NCI-H446 (cell line): ENCODE data around the gene ARHGAP24.
"Not testable (repeated sequence)": the region's sequence is repeated elsewhere in the genome, so short reads cannot be mapped to it uniquely, and the experiment has no call there.

Source experiments
- DNase-seq, 2 experiments: peaks; one replicate each; lab custom pipeline; 2025; lab: John Stamatoyannopoulos, UW

The ARHGAP24 gene

DNA sequence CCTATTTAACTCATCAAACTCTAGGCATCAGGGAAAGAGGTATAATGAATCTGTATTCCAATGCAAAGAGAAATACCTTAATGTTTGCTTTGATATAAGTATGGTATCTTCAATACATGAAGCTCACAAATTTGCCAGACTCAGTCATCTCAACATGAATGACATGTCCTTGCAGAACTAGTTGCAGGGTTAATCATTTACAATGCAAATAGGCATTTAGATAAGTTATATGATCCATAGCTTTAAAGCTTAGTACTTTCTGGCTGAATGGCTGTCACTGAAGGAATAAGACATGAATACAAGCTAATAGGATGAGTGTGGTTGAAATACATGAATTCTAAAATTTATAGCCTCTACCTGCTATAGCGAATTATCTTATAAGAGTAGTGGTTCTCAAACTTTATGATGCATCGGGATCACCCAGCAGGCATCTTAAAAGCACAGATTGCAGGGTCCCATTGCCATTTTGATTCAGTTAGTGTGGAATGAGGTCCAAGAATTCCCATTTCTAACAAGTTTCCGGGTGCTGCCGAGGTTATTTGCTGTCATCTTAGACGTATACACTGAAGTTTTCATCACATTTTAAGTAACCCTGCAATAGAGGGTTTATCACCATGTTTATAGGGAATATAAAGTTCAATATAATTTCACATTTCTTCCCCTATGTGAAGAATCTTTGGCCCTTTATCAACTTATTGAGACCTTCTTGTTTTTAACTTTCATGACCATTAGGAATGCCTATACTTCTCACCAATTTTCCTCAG lies 439.2 kb downstream of the ARHGAP24 start:
- no peak for DNase-seq

GRCh38 chr4:85915570-85915969 lies 440.6 kb downstream of the ARHGAP24 start:
- DNase-seq: not testable (repeated sequence)

- no peak for DNase-seq
Observed at GRCh38 chr4:85919200-85919887, 444.4 kb downstream of the ARHGAP24 start.

- no peak for DNase-seq
Observed at GRCh38 chr4:85925071-85925470, 450.1 kb downstream of the ARHGAP24 start.

GRCh38 chr4:85928775-85929591 lies 454.0 kb downstream of the ARHGAP24 start:
- DNase-seq: no peak

GRCh38 chr4:85929961-85930665 lies 455.2 kb downstream of the ARHGAP24 start:
- DNase-seq: no peak

DNA sequence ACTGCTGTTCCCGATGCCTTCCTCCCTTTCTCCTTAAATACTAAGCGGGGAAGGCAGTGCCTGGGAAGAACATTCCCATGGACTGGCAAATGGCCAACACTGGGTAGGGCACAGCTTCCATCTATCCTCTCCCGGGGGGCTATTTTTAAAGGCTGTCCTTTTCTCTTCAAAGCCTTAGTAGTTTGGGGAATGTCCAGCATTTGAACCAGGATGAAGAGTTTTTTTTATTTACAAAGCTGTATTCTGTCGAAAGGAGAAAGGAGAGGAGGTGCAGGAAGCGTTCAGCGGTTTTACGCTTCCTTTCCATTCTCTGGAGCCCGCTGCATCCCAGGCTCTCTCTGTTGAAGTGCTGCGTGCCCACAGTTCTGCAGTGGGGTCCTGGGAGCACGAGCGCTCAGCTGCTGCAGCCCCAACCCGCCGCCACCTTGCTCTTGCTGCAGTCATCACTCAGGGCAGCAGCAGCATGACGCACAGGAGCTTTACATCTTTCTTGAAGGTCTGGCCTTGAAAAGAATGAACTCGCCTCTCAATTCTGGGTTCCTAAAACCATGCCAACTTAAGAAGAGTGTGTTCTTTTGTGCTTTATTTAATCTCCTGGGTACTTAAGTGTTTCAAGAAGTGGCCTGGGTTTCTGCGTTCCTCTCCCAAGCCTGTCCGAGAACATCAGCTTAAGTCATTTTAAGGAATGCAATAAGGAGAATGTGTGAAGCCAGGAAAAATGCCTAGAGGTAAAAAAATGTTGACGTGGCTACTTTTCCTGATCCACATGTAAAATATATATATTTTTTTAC lies 457.7 kb downstream of the ARHGAP24 start:
- no peak for DNase-seq

GRCh38 chr4:85933291-85933640 lies 458.3 kb downstream of the ARHGAP24 start:
- DNase-seq: no peak

DNA sequence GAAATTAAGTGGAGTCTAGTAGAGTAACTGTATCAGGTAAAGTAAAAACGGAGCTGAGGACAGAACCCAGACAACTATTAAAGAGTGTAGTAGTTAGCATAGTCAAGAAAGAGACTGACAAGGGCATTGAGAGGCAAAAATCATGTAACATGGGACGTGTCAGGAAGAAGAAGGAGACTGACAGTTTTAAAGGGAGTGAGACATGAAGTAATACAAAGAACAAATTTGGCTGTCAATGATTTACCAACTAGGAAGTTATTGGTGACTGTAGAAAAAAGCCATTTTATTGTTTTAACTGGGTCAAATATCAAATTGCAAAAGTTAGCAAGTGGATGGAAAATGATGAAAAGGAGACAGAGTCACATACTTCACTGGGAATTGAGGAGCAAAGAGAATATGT lies 462.6 kb downstream of the ARHGAP24 start:
- DNase-seq: no peak

DNA sequence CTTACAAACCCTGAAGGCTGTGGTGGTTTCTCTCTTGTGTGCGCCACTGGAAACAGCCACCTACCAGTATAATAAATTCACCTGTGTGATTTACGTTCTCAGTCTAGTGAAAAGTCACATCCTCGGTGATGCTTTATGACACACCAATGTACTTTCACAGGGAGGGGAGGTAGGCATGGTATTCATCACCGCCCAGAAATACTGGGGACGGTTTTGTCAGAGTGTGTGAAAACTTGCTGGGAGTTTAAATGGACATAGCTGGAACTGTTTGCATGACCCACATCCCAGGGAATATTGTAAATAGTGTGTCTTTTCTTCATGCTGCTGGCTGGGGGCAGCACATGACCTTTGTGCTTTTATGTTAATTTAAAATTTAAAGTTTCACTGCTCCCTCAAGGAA lies 463.1 kb downstream of the ARHGAP24 start:
- no peak for DNase-seq

- DNase-seq: no peak
Observed at GRCh38 chr4:85938902-85939301, 464.0 kb downstream of the ARHGAP24 start.

- no peak for DNase-seq
Observed at GRCh38 chr4:85939595-85939994, 464.6 kb downstream of the ARHGAP24 start.

GRCh38 chr4:85940151-85940550 lies 465.2 kb downstream of the ARHGAP24 start:
- DNase-seq: no peak

- no peak for DNase-seq
Observed at GRCh38 chr4:85942107-85942506, 467.2 kb downstream of the ARHGAP24 start.

DNA sequence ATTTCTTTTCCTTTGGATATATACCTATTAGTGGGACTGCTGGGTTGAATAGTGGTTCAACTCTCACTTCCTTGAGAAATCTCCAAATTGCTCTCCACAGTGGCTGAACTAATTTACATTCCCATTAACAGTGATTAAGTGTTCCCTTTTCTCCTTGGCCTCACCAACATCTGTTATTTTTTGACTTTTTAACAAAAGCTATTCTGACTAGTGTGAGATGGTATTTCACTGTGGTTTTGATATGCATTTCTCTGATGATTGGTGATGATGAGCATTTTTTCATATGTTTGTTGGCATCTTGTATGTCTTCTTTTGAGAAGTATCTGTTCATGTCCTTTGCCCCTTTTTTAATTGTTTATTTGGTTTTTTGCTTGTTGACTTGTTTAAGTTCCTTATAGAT lies 471.9 kb downstream of the ARHGAP24 start:
- DNase-seq: no peak

DNA sequence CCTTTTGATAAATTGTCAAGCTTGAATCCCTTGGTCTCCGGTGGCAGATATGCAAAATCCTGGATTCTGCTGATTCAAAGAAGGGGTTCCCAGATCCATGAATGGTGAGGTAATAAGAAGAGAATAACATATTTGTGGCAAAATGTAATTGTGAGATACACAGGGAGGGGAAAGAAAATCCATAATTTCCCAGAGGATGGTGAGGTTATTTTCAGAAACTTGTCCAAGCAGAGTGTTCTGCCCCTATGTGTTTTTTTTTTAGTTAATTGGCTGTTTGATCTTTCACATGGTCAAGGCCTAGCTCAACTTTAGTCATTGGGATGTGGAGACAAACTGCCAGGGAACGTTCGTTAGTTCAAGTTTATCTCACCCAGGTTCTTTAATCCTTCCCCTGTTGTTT lies 476.1 kb downstream of the ARHGAP24 start:
- DNase-seq: no peak

- no peak for DNase-seq
Observed at GRCh38 chr4:85952528-85952927, 477.6 kb downstream of the ARHGAP24 start.

GRCh38 chr4:85952972-85953650 lies 478.2 kb downstream of the ARHGAP24 start:
- no peak for DNase-seq

DNA sequence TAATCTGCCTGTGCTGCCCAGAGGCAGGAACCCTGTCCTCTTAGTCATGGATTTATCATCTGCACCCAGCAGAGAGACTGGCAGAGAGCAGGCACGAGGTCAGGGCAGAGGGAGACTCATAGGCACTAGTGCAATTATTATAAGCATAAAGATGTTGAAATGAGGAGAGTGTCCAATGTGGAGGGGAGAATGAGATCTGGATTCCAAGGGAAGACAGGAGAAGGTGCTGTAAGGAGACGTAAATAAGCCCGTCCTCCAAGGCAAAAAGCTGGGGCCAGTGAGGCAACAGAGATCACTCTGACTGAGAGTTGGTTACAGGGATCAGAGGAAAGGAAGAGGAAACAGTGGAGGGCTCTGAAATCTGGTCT lies 478.7 kb downstream of the ARHGAP24 start:
- no peak for DNase-seq

DNA sequence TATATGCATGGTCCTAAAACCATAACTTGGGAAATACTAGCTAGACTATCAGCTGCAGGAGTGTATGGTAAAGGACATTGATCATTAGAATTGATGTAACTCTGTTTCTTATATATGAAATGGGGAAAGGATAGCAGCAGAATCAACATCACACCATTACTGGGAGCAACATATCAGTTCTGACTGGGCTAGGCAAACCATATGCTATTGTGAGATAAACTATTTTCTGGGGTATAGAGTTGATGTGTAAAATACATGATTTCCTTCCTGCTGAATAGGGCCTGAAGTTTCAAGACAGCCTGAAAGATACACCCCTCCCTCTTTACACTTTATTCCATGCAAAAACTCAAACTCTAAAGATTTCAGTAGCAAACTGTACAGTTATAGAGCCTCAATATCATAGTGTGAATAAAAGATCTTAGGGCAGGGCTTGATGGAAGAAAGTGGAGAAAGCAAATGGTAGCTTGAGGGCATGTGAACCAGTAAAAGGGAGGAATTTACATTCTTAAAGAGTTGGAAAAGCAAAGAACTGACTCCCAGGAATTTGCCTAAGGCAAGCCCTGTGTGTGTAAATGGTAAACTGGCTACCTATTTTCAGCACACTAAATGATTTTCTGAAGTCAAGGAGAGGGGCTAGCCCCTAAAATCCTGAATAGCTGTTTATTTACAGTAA lies 480.8 kb downstream of the ARHGAP24 start:
- no peak for DNase-seq
